Keratinocyte (primary cell): ENCODE data around the gene BRSK2. TPM values are rescaled to one million over a fixed set of nuclear protein-coding genes. Genes with fewer than 3 reads are reported as not detected.

Experiments used
- DNase-seq: peaks from one replicate; pipeline ENCODE4 v3.0.0-alpha.2; 2011; ENCODE audit warnings: low read depth, missing footprints, low spot score
- FAIRE-seq: peaks from 2 replicates; lab custom pipeline; 2011; peaks lifted over from hg19 to GRCh38; lab: Jason Lieb, UNC
- H2AFZ ChIP-seq: 2 replicates; pipeline ENCODE4 v1.6.0; 2012; ENCODE audit warnings: low read length, control low read depth, inconsistent platforms; ENCODE audit not compliant: control insufficient read depth
- H3K27ac ChIP-seq: 2 replicates; pipeline ENCODE4 v1.5.1; 2011; ENCODE audit warnings: low read length; ENCODE audit not compliant: control insufficient read depth, insufficient read depth
- H3K27me3 ChIP-seq: 3 replicates; pipeline ENCODE4 v1.6.0; 2011; ENCODE audit warnings: low read length; ENCODE audit not compliant: control insufficient read depth, insufficient read depth; ENCODE audit errors: extremely low read depth
- H3K36me3 ChIP-seq, 2 experiments: 2 replicates in 1 of 2; 3 replicates in 1 of 2; pipeline ENCODE4 v1.5.1; 2011; ENCODE audit warnings: low read length in 2 of 2, mild to moderate bottlenecking in 1 of 2; ENCODE audit not compliant: control insufficient read depth in 2 of 2, insufficient read depth in 2 of 2; ENCODE audit errors: extremely low read depth in 1 of 2
- H3K4me1 ChIP-seq: 3 replicates; pipeline ENCODE4 v1.5.1; 2011; ENCODE audit warnings: low read length; ENCODE audit not compliant: control insufficient read depth, insufficient read depth; ENCODE audit errors: extremely low read depth
- H3K4me2 ChIP-seq: 3 replicates; pipeline ENCODE4 v1.6.0; 2011; ENCODE audit warnings: low read depth, low read length; ENCODE audit not compliant: control insufficient read depth, insufficient read depth; ENCODE audit errors: extremely low read depth
- H3K4me3 ChIP-seq, 3 experiments: fragments of 200-600 bp in 1 of 3; sonication (generic) in 1 of 3; 2 replicates in 2 of 3; 3 replicates in 1 of 3; pipeline ENCODE4 v1.5.1; 2011 to 2016; ENCODE audit warnings: low read length in 3 of 3, mild to moderate bottlenecking in 3 of 3, control low read depth in 2 of 3, inconsistent platforms in 1 of 3, low read depth in 1 of 3, mixed read lengths in 1 of 3, mixed run types in 1 of 3, moderate library complexity in 1 of 3; ENCODE audit not compliant: control insufficient read depth in 2 of 3, insufficient read depth in 2 of 3; ENCODE audit errors: extremely low read depth in 1 of 3
- H3K79me2 ChIP-seq: 2 replicates; pipeline ENCODE4 v1.6.0; 2012; ENCODE audit warnings: low read length; ENCODE audit not compliant: control insufficient read depth, insufficient read depth
- H3K9ac ChIP-seq: 3 replicates; pipeline ENCODE4 v1.6.0; 2011; ENCODE audit warnings: low read length; ENCODE audit not compliant: control insufficient read depth, insufficient read depth; ENCODE audit errors: extremely low read depth
- H3K9me1 ChIP-seq: 3 replicates; pipeline ENCODE4 v1.6.0; 2011; ENCODE audit warnings: low read length; ENCODE audit not compliant: control insufficient read depth, insufficient read depth; ENCODE audit errors: extremely low read depth
- H3K9me3 ChIP-seq: 2 replicates; pipeline ENCODE4 v1.5.1; 2012; ENCODE audit warnings: low read depth, low read length; ENCODE audit not compliant: control insufficient read depth
- H4K20me1 ChIP-seq: 3 replicates; pipeline ENCODE4 v1.6.0; 2011; ENCODE audit warnings: low read length; ENCODE audit not compliant: control insufficient read depth, insufficient read depth; ENCODE audit errors: extremely low read depth
- EZH2 ChIP-seq: IDR thresholded peaks from one replicate; pipeline ENCODE4 v1.6.1; 2012; ENCODE audit warnings: inconsistent platforms, mild to moderate bottlenecking, low read length, moderate library complexity
- dilution Hi-C: fragments of 300-500 bp; cut with MboI; formaldehyde crosslinking; loops from one replicate; pipeline ENCODE4 v1.7.0; 2020; ENCODE audit warnings: low sequenced_read_pairs; ENCODE audit not compliant: extremely low pct_ligation_motif_present
- polyA plus RNA-seq, 5 experiments: library from polyadenylated mRNA; depleted of rRNA in 3 of 5; stranded (reverse) in 3 of 5; stranded (forward) in 1 of 5; unstranded in 1 of 5; fragments of >200 nt; gene quantifications; 1 replicate in 1 of 5; 2 replicates in 3 of 5; 3 replicates in 1 of 5; pipeline versions ENCODE4 v1.2.1 to v1.2.3, GENCODE V29; 2011 to 2012; ENCODE audit warnings: missing spikeins in 2 of 5, low read depth in 1 of 5, low replicate concordance in 1 of 5
- TF ChIP-seq, protein P1 (sequence below), 3 experiments: IDR thresholded peaks in 1 of 3; conservative IDR thresholded peaks in 1 of 3; optimal IDR thresholded peaks in 1 of 3; 2 replicates in 2 of 3; 3 replicates in 1 of 3; pipeline versions ENCODE3 to v1.5.1; 2011; ENCODE audit warnings: low read length in 3 of 3, mild to moderate bottlenecking in 3 of 3, moderate library complexity in 2 of 3, control low read depth in 1 of 3, inconsistent platforms in 1 of 3; ENCODE audit not compliant: insufficient read depth in 2 of 3; ENCODE audit errors: extremely low read depth in 1 of 3

BRSK2 gene
- polyA plus RNA-seq, 1 donor (not counting 4 experiments of a cell fraction or from before 2014, with no cell fraction given): 0.09 TPM

GRCh38 chr11:1353383-1354124, 36.2 kb upstream of the BRSK2 start:
- Histone ChIP-seq H3K9me1 (no peaks in the 10 kb centered on the region), H3K27ac (no peak overlapping the region), H2AFZ (no peak overlapping the region), H4K20me1 (no peaks in the 10 kb centered on the region), H3K9ac (no peak overlapping the region), H3K4me3 (no peak overlapping the region), H3K4me1 (no peaks in the 10 kb centered on the region), H3K79me2 (no peaks in the 10 kb centered on the region), H3K9me3 (no peaks in the 10 kb centered on the region), H3K4me2 (no peak overlapping the region), H3K27me3 (peaks cover 14% of the 10 kb centered on the region), H3K36me3 (no peaks in the 10 kb centered on the region)
- DNase-seq: no peak
- TF ChIP-seq, protein P1, sequence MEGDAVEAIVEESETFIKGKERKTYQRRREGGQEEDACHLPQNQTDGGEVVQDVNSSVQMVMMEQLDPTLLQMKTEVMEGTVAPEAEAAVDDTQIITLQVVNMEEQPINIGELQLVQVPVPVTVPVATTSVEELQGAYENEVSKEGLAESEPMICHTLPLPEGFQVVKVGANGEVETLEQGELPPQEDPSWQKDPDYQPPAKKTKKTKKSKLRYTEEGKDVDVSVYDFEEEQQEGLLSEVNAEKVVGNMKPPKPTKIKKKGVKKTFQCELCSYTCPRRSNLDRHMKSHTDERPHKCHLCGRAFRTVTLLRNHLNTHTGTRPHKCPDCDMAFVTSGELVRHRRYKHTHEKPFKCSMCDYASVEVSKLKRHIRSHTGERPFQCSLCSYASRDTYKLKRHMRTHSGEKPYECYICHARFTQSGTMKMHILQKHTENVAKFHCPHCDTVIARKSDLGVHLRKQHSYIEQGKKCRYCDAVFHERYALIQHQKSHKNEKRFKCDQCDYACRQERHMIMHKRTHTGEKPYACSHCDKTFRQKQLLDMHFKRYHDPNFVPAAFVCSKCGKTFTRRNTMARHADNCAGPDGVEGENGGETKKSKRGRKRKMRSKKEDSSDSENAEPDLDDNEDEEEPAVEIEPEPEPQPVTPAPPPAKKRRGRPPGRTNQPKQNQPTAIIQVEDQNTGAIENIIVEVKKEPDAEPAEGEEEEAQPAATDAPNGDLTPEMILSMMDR (optimal IDR thresholded peaks at IDR 0.05 in 1 of 3, IDR thresholded peaks at IDR 0.05 in 1 of 3, conservative IDR thresholded peaks at IDR 0.05 in 1 of 3; ENCODE audit: extremely low read depth in 1 of 3, insufficient read depth in 2 of 3, low read length in 3 of 3): no peak
- no peak for TF ChIP-seq EZH2
- dilution Hi-C loops: no loop called here
- no peak for FAIRE-seq

- Histone ChIP-seq H3K4me2 (no peak overlapping the region), H3K36me3 (no peaks in the 10 kb centered on the region), H3K9me3 (no peaks in the 10 kb centered on the region), H3K27me3 (peaks cover 14% of the 10 kb centered on the region), H3K9ac (no peak overlapping the region), H3K9me1 (no peaks in the 10 kb centered on the region), H3K79me2 (no peaks in the 10 kb centered on the region), H3K4me3 (no peak overlapping the region), H3K4me1 (no peaks in the 10 kb centered on the region), H3K27ac (no peak overlapping the region), H4K20me1 (no peaks in the 10 kb centered on the region), H2AFZ (no peak overlapping the region)
- no peak for FAIRE-seq
- DNase-seq: no peak
- TF ChIP-seq, protein P1 (optimal IDR thresholded peaks at IDR 0.05 in 1 of 3, IDR thresholded peaks at IDR 0.05 in 1 of 3, conservative IDR thresholded peaks at IDR 0.05 in 1 of 3; ENCODE audit: extremely low read depth in 1 of 3, insufficient read depth in 2 of 3, low read length in 3 of 3): no peak
- no peak for TF ChIP-seq EZH2
- dilution Hi-C loops: no loop called here
These were observed 35.4 kb upstream of the BRSK2 start for GRCh38 chr11:1354125-1354938.
